ENCODE data around the gene EIF4EBP3.

Gene EIF4EBP3

DNA sequence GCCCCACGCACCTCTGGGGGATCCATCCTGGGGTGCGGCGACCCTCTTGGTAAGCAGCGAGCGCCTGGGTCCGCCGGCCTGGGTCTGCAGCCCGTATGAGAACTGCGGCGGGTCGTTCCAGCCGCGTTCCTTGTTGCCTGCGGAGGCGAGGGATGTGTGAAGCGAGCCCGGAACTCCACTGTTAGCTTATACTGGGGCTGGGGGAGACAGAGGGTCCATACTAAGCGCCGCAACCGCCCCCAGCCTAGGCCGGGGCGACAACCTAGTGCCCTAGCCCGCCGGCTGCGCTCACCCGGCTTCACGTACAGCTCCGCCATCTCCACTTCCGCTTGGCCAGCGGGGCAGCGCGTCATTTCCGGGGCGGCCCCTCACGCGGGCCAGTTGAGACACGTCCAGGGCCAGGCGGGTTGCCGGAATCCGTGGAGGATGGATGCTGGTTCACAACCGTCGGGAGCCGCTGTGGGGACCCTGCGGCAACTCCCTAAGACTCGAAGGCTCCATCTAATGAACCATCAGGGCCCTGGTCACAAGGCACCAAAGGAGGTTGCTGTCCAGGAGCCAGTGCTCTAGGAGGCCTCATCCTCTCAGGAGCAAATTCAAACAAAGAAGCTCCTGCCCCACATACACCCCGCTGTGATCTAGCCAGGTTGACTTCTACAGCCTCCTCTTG is 9.8 kb downstream of the EIF4EBP3 start, which contains the start of gene SRA1:
SRA1 (minus strand) TSS at position 338 of the 670 bp plus-strand sequence; CDS start at position 317, 21 bp downstream.
- peak; percentile 65 for DNase-seq

DNA sequence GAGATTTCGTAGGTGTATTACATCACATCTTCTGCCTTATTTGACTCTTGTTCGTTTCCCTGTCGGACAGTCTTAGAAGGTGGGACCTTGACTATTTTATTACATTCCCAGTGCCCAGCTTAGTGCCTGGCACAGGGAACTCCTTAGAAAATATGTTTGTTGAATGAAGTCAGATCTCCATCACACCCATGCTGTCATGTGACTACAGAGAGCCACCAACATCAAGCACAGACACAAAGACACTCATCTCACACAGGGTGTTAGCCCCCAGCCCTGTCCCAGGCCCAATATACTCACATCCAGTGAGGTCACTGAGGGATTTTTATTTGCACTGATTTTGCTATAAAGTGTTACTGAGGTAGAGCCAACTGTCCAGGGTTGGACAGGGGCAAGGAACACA is 10.5 kb downstream of the EIF4EBP3 start:
- DNase-seq, result no peak

DNA sequence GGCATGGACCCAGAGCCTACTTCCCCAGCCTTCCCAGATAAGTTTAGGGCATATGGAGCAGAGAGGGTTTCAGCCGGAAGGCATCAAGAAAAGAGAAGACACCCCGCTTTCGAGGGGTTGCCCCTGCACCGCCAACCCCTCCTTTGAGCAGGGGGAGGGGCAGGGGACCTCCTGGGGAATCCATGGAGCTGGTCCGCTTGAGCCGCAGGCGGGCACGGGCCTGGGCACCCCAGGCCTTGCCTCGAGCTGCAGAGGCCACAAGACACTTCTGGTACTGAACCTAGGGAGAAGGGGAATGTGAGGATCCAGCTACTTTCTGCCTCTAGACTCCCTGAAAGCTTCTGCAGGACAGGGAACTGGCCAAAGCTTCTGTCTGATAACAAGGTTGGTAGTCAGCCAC is 11.1 kb downstream of the EIF4EBP3 start:
- no peak for DNase-seq

DNA sequence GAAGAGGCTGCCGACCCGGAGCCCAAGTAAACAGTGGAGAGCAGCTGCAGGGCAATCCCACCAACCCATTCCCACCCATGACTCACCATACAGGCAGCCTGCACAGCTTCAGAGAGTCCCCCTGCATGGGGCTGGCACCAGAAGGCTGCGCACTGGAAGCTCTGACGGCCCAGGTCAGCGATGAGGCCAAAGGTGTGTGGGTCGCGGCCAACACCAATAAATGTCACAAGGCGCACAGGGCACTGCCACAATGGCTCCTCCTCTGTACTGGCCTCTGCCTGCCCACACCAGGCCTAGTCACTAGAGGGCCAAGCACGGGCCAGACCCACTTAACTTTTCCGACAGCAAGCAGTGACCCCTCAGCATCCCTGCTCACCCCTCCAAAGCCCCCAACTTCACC is 12.8 kb downstream of the EIF4EBP3 start:
- no peak for DNase-seq

DNA sequence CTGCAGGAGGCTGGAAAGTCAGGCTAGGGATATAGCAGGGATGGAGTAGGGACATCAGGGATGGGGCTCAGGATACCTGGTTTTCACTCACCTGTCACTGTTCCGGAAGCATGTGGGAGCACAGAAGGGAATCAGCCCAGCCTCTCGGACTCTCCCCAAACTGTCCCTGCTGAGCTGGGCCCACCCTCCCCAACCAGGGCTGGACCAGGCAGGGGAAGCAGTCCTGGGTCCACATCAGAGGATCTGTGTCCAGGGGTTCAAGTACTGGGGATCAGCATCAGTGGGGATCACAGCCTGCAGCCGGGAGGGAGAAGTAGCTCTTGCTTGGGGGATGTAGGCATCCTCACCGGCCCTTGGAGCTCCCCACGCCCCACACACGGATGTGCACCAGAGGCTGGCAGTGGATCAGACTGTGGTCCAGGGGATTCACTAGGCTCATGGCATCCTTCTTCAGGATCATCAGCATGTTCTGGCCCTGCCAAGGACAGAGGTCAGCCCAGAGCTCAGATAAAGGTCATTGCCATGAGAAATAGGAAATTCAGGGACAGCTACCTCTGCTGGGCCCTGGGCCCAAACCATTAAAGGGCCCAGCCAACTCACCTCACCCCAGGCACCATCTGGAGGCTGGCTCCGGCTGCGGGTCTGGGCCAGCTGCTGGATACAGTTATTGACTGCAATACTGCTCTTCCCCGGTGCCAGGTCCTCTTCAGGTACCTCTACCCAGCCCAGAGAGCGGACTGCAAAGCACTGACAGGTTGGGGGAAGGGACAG is 14.5 kb downstream of the EIF4EBP3 start:
- DNase-seq, result no peak

DNA sequence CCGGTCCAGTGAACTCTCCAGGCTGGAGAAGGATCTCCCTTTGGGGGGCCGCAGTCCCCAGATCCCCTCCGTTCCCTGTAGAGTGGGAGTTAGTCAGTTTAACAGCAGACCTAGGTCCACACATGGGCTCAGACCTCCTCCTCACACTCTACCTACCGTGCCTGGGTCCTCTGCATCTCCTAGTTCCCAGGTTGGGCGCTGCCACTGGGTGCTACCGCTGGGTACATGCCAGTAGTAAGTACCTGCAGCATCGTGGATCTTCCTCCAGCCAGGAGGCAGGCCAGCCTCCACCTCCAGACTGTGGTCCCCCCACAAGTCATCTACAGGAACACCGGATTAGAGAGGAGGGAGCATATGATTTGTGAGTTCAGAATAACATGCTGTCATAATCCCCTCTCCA is 16.1 kb downstream of the EIF4EBP3 start:
- no peak for DNase-seq

DNA sequence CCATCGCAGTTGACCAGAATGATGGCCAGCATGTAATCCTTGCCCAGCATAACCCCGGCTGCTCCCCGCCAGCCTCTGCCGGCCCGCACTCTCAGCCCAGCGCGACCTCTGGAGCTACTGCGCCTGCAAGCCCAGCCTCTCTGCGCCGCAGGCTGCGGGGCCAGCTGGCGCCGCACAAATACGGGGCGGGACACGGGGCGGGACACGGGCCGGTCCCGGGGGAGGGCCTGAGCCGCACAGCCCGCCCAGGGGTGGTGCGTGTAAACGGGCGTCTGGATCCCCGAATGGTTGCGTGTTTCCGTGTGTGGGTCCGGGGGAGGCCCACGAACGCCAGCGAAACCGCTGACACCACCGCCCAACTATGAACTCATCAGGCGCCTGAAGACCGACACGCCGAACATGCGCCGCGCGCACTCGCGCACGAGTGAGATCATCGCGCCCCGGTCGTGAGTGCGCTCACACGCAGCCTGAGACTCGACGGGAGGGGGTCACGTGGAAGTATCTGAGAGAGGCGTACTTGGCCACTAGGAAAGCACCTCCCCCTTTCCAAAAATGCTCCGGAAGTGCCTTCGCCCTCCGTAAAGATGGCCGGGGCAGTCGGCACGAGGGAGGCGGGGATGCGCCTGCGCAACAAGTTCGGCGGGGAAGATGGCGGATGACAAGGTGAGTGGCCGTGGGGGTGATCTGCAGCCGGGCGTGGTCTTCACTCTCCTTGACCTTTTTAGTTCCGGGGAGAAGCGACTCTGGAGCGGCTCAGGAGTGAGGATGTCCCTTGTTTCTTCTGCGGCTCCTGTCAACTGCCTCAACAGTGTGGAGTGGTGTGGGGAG is 16.9 kb downstream of the EIF4EBP3 start, which contains the start of the genes APBB3 and SLC35A4:
APBB3 (minus strand) TSS at position 403 of the 828 bp plus-strand sequence; CDS start at position 50, 353 bp downstream.
SLC35A4 (plus strand) TSS at position 633 of the 828 bp plus-strand sequence. CDS start 2,342 bp downstream, outside the sequence.
- peak; percentile 78 for DNase-seq

DNA sequence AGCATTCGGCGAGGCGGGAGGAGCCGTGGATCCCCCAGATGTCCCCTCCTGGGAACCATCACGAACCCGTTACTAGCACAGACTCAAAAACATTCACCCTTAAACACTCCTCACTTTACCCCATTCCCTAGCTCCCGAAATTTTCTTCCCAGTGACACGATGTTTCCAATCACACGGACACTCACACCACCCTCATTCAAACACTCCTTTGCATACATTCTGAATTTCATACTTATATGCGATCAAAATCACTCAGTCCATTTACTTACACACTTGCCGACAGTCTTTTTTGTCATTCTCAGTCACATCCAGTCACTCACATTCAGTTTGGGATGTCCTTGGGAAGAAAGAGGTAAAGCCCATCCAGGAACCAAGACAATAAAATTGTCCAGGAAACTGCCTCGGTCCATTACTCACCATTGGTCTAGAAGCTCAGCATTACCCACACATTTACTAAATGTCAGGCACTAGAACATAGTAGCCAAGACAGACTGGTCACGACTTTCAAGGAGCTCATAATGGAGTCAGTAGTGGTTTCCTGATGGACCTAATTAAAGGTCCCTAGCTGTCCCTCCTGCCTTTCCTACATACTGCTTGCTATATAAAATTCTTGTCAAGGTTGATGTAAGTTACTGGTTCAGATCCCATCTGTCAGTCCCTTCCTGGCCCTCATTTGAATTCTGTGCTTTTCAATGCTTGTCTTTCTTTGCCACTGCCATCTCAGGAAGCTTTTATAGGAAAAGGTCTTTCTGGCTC is 17.7 kb downstream of the EIF4EBP3 start:
- DNase-seq, result no peak

DNA sequence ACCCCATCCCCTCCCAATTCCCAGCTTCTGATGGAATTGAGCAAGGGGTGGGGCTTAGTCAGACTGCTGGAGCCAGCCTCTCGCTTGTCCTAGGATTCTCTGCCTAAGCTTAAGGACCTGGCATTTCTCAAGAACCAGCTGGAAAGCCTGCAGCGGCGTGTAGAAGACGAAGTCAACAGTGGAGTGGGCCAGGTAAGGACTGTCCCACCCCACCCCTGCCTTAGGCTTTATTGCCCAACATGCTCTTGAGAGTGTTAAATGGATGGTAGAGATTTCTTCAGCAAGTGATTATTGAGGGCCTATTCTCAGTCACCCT is 18.3 kb downstream of the EIF4EBP3 start:
- no peak for DNase-seq

DNA sequence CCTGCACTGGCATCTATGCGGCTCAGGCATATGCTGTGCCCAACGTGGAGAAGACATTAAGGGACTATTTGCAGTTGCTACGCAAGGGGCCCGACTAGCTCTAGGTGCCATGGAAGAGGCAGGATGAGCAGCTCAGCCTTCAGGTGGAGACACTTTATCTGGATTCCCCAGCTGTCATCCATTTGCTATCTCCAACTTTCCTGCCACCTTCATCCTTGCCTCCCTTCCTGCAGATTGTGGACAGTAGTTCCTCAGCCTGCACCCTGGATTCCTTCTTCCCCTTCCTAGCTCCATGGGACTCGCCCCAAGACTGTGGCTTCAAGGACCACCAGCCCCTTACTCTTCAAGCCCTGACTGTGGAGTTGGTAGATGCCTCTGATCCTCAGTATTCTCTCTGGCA is 19.2 kb downstream of the EIF4EBP3 start:
- no peak for DNase-seq

DNA sequence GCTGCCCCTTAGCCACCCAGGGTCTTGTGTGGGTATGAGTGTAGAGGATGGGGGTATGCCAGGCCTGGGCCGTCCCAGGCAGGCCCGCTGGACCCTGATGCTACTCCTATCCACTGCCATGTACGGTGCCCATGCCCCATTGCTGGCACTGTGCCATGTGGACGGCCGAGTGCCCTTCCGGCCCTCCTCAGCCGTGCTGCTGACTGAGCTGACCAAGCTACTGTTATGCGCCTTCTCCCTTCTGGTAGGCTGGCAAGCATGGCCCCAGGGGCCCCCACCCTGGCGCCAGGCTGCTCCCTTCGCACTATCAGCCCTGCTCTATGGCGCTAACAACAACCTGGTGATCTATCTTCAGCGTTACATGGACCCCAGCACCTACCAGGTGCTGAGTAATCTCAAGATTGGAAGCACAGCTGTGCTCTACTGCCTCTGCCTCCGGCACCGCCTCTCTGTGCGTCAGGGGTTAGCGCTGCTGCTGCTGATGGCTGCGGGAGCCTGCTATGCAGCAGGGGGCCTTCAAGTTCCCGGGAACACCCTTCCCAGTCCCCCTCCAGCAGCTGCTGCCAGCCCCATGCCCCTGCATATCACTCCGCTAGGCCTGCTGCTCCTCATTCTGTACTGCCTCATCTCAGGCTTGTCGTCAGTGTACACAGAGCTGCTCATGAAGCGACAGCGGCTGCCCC is 19.8 kb downstream of the EIF4EBP3 start:
- DNase-seq, result no peak

DNA sequence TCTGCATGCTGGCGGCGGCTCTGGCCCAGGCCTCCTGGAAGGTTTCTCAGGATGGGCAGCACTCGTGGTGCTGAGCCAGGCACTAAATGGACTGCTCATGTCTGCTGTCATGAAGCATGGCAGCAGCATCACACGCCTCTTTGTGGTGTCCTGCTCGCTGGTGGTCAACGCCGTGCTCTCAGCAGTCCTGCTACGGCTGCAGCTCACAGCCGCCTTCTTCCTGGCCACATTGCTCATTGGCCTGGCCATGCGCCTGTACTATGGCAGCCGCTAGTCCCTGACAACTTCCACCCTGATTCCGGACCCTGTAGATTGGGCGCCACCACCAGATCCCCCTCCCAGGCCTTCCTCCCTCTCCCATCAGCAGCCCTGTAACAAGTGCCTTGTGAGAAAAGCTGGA is 20.4 kb downstream of the EIF4EBP3 start:
- no peak for DNase-seq

DNA sequence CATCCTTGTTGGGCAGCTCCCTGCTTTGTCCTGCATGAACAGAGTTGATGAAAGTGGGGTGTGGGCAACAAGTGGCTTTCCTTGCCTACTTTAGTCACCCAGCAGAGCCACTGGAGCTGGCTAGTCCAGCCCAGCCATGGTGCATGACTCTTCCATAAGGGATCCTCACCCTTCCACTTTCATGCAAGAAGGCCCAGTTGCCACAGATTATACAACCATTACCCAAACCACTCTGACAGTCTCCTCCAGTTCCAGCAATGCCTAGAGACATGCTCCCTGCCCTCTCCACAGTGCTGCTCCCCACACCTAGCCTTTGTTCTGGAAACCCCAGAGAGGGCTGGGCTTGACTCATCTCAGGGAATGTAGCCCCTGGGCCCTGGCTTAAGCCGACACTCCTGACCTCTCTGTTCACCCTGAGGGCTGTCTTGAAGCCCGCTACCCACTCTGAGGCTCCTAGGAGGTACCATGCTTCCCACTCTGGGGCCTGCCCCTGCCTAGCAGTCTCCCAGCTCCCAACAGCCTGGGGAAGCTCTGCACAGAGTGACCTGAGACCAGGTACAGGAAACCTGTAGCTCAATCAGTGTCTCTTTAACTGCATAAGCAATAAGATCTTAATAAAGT is 21.1 kb downstream of the EIF4EBP3 start:
- no peak for DNase-seq

DNA sequence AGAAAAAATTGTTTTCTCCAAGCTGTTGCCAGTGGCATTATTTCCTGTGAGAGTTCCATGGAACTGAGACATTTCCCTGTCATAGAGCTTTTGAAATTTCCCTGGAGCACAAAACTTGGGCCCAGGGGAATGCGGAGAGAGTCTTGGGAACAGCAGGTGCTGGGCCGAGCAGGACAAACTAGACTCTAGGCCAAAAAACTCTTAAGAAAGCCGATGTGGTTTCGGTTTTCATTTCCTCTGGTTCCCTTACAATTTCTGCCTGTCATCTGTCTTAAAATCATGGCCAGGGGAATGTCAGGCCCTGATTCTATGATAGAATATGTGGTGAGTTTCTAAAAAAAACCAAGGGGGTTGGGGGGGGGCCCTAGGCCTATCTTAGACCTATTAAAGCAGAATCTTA is 21.7 kb downstream of the EIF4EBP3 start:
- no peak for DNase-seq

DNA sequence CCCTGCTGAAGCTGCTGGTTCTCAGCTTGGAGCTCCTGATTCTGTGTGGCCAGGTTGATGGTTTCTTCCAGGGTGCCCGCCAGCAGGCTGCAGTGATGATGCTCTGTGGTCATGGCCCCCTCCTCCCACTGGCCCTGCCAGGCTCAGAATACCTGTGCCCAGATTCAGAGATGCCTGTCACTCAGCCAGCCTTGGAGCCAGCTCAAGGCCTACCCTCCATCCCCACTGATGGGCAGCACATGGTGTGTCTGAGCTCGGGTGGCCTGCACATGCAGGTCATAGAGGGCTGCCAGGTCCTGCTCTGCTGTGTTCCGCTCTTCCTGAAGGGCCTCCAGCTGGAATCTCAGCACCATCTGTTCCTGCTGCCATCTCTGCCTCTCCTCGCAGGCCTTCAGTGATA is 22.6 kb downstream of the EIF4EBP3 start:
- DNase-seq, result no peak

DNA sequence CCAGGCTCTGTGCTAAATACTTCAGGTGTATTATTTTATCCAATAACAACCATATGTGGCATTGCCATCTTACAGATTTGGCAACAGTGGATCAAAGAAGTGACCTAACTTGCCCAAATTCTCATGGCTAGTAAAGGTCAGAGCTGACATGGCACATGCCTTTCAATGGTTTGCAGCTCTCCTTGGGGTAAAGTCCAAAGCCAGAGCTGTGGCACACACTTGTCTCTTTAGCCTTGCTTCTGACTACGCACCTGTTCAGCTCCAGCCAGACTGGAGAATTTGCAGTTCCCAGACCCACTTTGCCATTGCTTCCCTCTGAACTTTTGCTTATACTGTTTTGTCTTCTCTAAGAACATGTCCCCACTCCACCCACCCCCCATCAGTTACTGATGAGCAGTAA is 23.0 kb downstream of the EIF4EBP3 start:
- DNase-seq, result no peak

DNA sequence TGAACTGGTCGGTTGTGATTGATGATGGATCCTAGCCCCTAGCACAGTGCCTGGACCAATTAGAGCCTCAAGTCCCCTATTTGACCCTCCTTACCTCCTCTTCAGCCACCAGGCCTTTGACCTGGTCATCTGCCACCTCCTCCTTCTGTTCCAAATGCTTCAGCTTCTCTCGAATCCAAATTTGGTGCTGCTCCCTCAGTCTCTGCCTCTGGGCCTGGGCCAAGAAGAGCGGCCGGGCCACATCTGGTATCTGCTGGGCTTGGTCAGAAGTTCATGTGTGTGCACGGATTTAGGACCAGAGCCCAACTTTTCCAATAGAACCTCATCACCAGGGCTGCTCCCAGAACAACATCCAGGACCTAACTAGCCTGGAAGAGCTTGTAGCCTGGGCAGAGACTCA is 23.6 kb downstream of the EIF4EBP3 start:
- no peak for DNase-seq

DNA sequence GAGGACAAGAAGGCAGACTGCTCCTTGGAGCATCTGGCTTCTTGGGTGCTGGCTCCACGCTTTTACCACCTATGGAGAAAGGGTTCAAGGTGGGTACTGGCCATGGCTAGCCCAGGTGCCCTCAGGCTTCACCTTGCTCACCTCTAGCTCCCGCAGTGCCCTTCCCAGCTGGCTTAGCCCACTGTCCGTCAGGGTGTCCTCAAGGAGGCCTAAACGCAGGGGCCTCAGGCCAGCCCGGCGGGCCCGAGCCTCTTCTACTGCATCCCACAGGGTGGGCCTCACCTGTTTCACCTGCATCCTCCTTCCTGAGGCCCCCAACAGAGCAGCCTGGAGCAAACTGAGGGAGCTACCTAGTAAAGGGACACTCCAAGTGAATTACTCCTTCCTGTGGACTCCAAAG is 26.2 kb downstream of the EIF4EBP3 start:
- no peak for DNase-seq

DNA sequence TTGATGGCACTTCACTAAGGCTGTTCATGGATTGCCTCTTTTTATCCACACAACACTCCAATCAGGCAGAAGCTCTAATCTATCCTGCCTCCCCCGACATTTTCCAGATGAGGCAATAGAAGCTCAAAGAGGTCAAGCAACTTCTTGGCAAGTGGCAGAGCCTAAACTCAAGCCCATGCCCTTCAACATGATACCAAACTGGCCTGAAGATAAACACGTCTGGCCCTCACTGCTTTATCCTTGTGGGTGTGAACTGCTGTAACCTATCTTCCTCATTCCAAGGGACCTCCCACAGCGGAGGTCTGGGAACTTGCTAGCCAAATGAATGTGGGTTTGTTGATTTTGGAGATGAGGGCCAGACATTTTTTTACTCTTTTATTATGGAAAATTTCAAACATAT is 26.7 kb downstream of the EIF4EBP3 start:
- no peak for DNase-seq

DNA sequence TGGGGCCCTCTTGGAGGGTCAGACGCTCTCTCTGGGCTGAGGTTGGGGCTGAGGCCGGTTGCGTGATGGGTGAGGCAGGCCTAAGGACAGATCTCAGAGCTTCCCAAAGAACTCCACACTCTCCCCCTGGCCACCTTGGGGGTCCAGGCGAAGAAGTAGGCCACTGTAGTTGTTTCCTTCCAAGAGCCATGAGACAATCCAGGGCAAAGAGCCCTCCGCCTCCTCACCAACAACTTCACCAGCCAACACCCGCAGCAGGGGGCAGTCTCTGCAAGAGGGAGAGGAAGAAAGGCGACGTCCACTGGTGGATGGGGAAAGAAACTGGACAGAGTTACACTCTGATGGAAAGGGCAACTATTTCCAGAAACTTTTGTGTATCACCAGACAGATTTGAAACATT is 27.8 kb downstream of the EIF4EBP3 start:
- DNase-seq, result no peak

DNA sequence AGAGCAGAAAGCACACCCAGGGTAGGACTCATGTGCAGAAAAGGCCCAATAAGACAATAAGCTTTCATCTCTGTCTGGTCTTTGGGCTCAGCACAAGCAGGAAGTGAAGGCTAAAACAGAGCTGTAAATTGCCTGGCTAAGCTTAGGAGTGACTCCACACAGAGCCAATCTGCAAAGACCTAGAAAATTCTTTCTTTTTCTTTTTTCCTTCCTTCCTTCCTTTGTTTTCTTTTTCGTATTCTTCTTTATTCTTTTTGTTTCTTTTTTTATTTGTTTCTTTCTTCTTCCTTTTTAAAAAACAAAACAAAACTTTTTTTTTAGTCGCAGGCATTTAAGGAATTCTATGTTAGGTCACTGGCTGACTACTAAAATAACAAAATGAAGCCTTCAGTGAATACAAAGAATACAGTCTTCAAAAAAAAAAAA is 29.3 kb downstream of the EIF4EBP3 start:
- no peak for DNase-seq
